PC-9 (cell line): ENCODE measurements around the gene TRIM15. TPM values are rescaled to one million over a fixed set of nuclear protein-coding genes. Genes with fewer than 3 reads are reported as not detected.

Source experiments
- BruUV-seq: library from RNA; stranded (reverse); fragments of 400-500 nt; replicated peaks from 2 replicates; lab custom pipeline; 2021; lab: Mats Ljungman, UMichigan
- CTCF ChIA-PET: fragments of 300-600 bp; sonication (Branson Sonifier 250); formaldehyde crosslinking; loops from one replicate; lab custom pipeline; 2022; ENCODE audit warnings: antibody characterized with exemption; lab: Charles Lee
- POLR2A ChIA-PET: fragments of 300-600 bp; sonication (Branson Sonifier 250); formaldehyde crosslinking; loops from one replicate; lab custom pipeline; 2022; ENCODE audit warnings: antibody characterized with exemption; ENCODE audit not compliant: unreplicated experiment; lab: Charles Lee
- DNase-seq, 2 experiments: peaks; one replicate each; pipeline versions ENCODE4 v3.0.0 to v3.0.0-alpha.2; 2015 to 2022; ENCODE audit warnings: mixed read lengths in 1 of 2
- H2AFZ ChIP-seq: fragments of 200-600 bp; sonication (generic); 2 replicates; pipeline ENCODE4 v1.8.1; 2017; ENCODE audit warnings: antibody characterized with exemption
- H3F3A ChIP-seq: fragments of 200-600 bp; sonication (generic); 2 replicates; pipeline ENCODE4 v1.8.1; 2017; ENCODE audit warnings: antibody characterized with exemption, mild to moderate bottlenecking, low read depth; ENCODE audit not compliant: insufficient read depth
- H3K27ac ChIP-seq: fragments of 200-600 bp; sonication (generic); 2 replicates; pipeline ENCODE4 v1.6.1; 2016; ENCODE audit warnings: mixed run types
- H3K27me3 ChIP-seq: fragments of 200-600 bp; sonication (generic); 2 replicates; pipeline ENCODE4 v1.6.1; 2016; ENCODE audit warnings: low read depth, mixed run types; ENCODE audit not compliant: insufficient read depth
- H3K36me3 ChIP-seq: fragments of 200-600 bp; sonication (generic); 2 replicates; pipeline ENCODE4 v1.6.1; 2016; ENCODE audit warnings: low read depth, mixed run types
- H3K4me1 ChIP-seq: fragments of 200-600 bp; sonication (generic); replicated peaks from 2 replicates; pipeline ENCODE4 v1.6.1; 2016; ENCODE audit warnings: mixed run types; ENCODE audit not compliant: insufficient read depth
- H3K4me2 ChIP-seq: fragments of 200-600 bp; sonication (generic); 2 replicates; pipeline ENCODE4 v1.6.1; 2017; ENCODE audit warnings: mixed run types
- H3K4me3 ChIP-seq: fragments of 200-600 bp; sonication (generic); 2 replicates; pipeline ENCODE4 v1.6.1; 2016; ENCODE audit warnings: mixed run types
- H3K79me2 ChIP-seq: fragments of 200-600 bp; sonication (generic); 2 replicates; pipeline ENCODE4 v1.6.1; 2017; ENCODE audit warnings: low read depth, mixed run types
- H3K9me2 ChIP-seq: fragments of 200-600 bp; sonication (generic); 2 replicates; pipeline ENCODE4 v1.8.1; 2017; ENCODE audit warnings: mild to moderate bottlenecking; ENCODE audit not compliant: insufficient read depth
- H3K9me3 ChIP-seq: fragments of 200-600 bp; sonication (generic); 2 replicates; pipeline ENCODE4 v1.8.1; 2016; ENCODE audit warnings: low read depth; ENCODE audit not compliant: insufficient read depth
- H4K20me1 ChIP-seq: fragments of 200-600 bp; sonication (generic); 2 replicates; pipeline ENCODE4 v1.8.1; 2017; ENCODE audit not compliant: insufficient read depth
- EZH2 ChIP-seq: fragments of 200-600 bp; sonication (generic); IDR thresholded peaks from 2 replicates; pipeline ENCODE4 v1.8.0; 2017; ENCODE audit warnings: antibody characterized with exemption, low read depth
- intact Hi-C: fragments of 100-400 bp; cut with micrococcal nuclease; formaldehyde crosslinking; loops from one replicate; pipeline ENCODE4 v1.10.0; 2022; ENCODE audit not compliant: unreplicated experiment
- total RNA-seq: library from RNA; stranded (reverse); gene quantifications from 2 replicates; pipeline ENCODE4 v1.2.3, GENCODE V29; 2021
- TF ChIP-seq, protein P1 (sequence below): fragments of 200-600 bp; sonication (generic); conservative IDR thresholded peaks from 2 replicates; pipeline ENCODE4 v1.6.1; 2017; ENCODE audit warnings: mixed run types, antibody characterized with exemption, mild to moderate bottlenecking, moderate library complexity

Gene TRIM15
- total RNA-seq, 1 experiment from 2014 or later = not detected

DNA sequence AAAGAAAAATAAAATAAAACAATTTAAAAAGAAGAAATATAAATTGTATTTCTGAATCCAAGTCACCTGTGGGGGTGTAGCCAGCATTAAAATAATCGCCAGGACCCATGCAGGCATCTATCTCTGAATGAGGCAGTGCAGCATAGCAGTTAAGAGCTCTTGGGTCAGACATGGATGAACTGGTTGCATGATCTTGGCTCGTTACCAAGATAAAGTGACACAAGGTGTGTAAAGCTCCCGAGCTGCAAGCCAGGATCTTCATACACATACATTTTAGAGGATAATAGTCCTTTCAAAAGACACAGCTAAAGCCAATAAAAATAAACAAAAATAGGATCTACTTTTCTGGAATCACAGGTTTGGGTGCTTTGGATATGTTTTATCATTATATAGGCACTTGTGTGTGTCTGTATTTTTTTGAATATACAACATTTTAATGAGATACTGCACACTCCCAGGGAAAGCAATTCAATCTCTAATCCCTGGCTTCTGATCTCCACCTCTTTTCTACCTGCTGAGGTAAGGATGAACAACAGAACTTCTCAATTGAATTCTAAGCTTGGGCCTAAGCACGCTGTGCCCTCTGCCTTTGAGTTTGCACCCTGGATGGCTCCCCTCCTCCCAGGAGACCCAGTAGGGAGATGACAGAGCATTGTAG is 11.2 kb upstream of the TRIM15 start:
- TF ChIP-seq, protein P1, sequence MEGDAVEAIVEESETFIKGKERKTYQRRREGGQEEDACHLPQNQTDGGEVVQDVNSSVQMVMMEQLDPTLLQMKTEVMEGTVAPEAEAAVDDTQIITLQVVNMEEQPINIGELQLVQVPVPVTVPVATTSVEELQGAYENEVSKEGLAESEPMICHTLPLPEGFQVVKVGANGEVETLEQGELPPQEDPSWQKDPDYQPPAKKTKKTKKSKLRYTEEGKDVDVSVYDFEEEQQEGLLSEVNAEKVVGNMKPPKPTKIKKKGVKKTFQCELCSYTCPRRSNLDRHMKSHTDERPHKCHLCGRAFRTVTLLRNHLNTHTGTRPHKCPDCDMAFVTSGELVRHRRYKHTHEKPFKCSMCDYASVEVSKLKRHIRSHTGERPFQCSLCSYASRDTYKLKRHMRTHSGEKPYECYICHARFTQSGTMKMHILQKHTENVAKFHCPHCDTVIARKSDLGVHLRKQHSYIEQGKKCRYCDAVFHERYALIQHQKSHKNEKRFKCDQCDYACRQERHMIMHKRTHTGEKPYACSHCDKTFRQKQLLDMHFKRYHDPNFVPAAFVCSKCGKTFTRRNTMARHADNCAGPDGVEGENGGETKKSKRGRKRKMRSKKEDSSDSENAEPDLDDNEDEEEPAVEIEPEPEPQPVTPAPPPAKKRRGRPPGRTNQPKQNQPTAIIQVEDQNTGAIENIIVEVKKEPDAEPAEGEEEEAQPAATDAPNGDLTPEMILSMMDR = no peak
- TF ChIP-seq EZH2 = no peak
- no peaks in the 10 kb centered on the region for H3K36me3 ChIP-seq
- H3K79me2 ChIP-seq = no peaks in the 10 kb centered on the region
- H3K9me2 ChIP-seq = no peaks in the 10 kb centered on the region
- peaks cover 16% of the 10 kb centered on the region; the same call in 1 of the 2 replicates for H3K4me1 ChIP-seq
- H3K27ac ChIP-seq = no peak overlapping the region
- H4K20me1 ChIP-seq = no peaks in the 10 kb centered on the region
- CTCF ChIA-PET = no interaction called here
- no peak overlapping the region for H2AFZ ChIP-seq
- H3K4me3 ChIP-seq = no peak overlapping the region
- H3K27me3 ChIP-seq = no peaks in the 10 kb centered on the region
- intact Hi-C loops = no loop called here
- H3K9me3 ChIP-seq = no peaks in the 10 kb centered on the region
- no TSS peak for BruUV-seq
- H3F3A ChIP-seq = no peaks in the 10 kb centered on the region
- no peak overlapping the region for H3K4me2 ChIP-seq
- no peak for DNase-seq
- POLR2A ChIA-PET = no interaction called here

DNA sequence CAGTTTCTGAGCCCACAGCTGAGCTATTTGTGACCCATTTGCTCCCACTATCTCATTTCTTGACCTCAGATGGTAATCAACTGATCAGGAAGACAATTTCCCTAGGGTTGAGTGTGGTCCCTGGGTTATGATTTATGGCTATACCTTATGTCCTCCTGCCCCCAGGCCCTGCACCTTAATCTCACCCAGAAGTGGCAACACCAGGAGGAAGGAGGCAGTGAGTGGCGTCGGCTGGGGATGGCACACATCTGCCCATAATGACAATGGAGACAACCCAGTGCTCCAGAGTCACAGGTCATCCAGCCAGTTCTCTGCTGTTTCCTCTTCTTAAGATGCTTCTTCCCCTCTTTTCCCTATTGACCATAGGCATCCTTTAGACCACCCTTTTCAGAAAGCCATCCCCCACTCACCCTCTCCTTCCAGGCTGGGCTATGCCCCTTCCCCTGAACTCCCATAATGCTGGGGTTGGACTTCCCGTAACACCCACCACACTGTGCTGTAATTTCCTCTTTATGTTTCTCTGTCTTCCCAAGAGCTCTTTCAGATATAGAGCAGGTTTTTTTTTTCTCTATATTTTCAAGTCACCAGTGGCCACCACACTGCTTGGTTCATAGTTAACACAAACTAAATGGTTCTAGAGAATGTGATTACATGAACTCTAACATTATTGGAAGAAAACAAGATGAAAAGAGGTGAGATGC is 10.3 kb upstream of the TRIM15 start:
- no TSS peak for BruUV-seq
- no peak overlapping the region for H2AFZ ChIP-seq
- ChIA-PET POLR2A (no interaction called here), CTCF (no interaction called here)
- no peaks in the 10 kb centered on the region for H3K9me2 ChIP-seq
- no peaks in the 10 kb centered on the region for H3K36me3 ChIP-seq
- no peak for TF ChIP-seq EZH2
- TF ChIP-seq, protein P1 = no peak
- H3K4me1 ChIP-seq = peaks cover 16% of the 10 kb centered on the region; the same call in 1 of the 2 replicates
- H4K20me1 ChIP-seq = no peaks in the 10 kb centered on the region
- H3K9me3 ChIP-seq = no peaks in the 10 kb centered on the region
- intact Hi-C loops = no loop called here
- H3K4me2 ChIP-seq = no peak overlapping the region
- no peak overlapping the region for H3K27ac ChIP-seq
- H3K27me3 ChIP-seq = no peaks in the 10 kb centered on the region
- no peak for DNase-seq
- H3F3A ChIP-seq = no peaks in the 10 kb centered on the region
- no peak overlapping the region for H3K4me3 ChIP-seq
- no peaks in the 10 kb centered on the region for H3K79me2 ChIP-seq

GRCh38 chr6:30154061-30154460 is 9.3 kb upstream of the TRIM15 start:
- H3K4me3 ChIP-seq = no peak overlapping the region
- CTCF ChIA-PET = no interaction called here

More at GRCh38 chr6:30154061-30154460, 9.3 kb upstream of the TRIM15 start:
- POLR2A ChIA-PET = interaction anchor here (0.6 kb wide), 1 partner anchor 117 kb away, joined by 3 read pairs; no protein-coding TSS in a partner anchor
- Histone ChIP-seq H4K20me1 (no peaks in the 10 kb centered on the region), H3K27ac (no peak overlapping the region), H3K27me3 (no peaks in the 10 kb centered on the region), H3K36me3 (no peaks in the 10 kb centered on the region), H3K9me3 (no peaks in the 10 kb centered on the region), H3K9me2 (no peaks in the 10 kb centered on the region), H3K4me2 (no peak overlapping the region), H3K79me2 (no peaks in the 10 kb centered on the region), H3F3A (no peaks in the 10 kb centered on the region), H2AFZ (no peak overlapping the region), H3K4me1 (peaks cover 16% of the 10 kb centered on the region; the same call in 1 of the 2 replicates)
- TF ChIP-seq, protein P1 = no peak
- TF ChIP-seq EZH2 = no peak
- intact Hi-C loops = no loop called here
- no TSS peak for BruUV-seq
- no peak for DNase-seq
